GM10266 (cell line): Measurements from ENCODE around the gene MTX3.

Source experiments
- DNase-seq: peaks from one replicate; pipeline ENCODE4 v3.0.0; 2012; ENCODE audit errors: extremely low spot score
- CTCF ChIP-seq: IDR thresholded peaks from 2 replicates; pipeline ENCODE4 v1.5.1; 2012; ENCODE audit warnings: mild to moderate bottlenecking, low read depth; ENCODE audit not compliant: control insufficient read depth, insufficient read depth; ENCODE audit errors: missing control alignments

Gene MTX3

GRCh38 chr5:79934681-79935080, 56.4 kb downstream of the MTX3 start:
- DNase-seq = no peak
- TF ChIP-seq CTCF = no peak

GRCh38 chr5:79932510-79933504, 58.3 kb downstream of the MTX3 start:
- DNase-seq = no peak

GRCh38 chr5:79931866-79932265, 59.2 kb downstream of the MTX3 start:
- no peak for DNase-seq
- no peak for TF ChIP-seq CTCF

More at GRCh38 chr5:79932510-79933504, 58.3 kb downstream of the MTX3 start:
- TF ChIP-seq CTCF = no peak

GRCh38 chr5:79931409-79931808, 59.7 kb downstream of the MTX3 start:
- no peak for DNase-seq
- no peak for TF ChIP-seq CTCF

GRCh38 chr5:79929095-79929494, 62.0 kb downstream of the MTX3 start:
- no peak for TF ChIP-seq CTCF
- no peak for DNase-seq
